Liver (tissue), 3 donors: ENCODE measurements around the gene NUDT6.

Experiments
- EGR1 ChIP-seq, 2 donors: IDR thresholded peaks; 2 replicates each; pipeline ENCODE4 v1.6.1; 2016 to 2018; ENCODE audit warnings: antibody characterized with exemption in 2 of 2, low read depth in 2 of 2
- FOXA1 ChIP-seq: IDR thresholded peaks from 2 replicates; pipeline ENCODE4 v1.6.1; 2016; ENCODE audit warnings: antibody characterized with exemption
- JUND ChIP-seq, 2 donors: IDR thresholded peaks; 2 replicates each; pipeline ENCODE4 v1.6.1; 2016; ENCODE audit warnings: antibody characterized with exemption in 2 of 2
- NR2F2 ChIP-seq: IDR thresholded peaks from 2 replicates; pipeline ENCODE4 v1.6.1; 2016; ENCODE audit warnings: antibody characterized with exemption
- SP1 ChIP-seq: IDR thresholded peaks from 2 replicates; pipeline ENCODE4 v1.6.1; 2018; ENCODE audit warnings: antibody characterized with exemption, mild to moderate bottlenecking
- TAF1 ChIP-seq: conservative IDR thresholded peaks from 2 replicates; pipeline ENCODE4 v1.6.1; 2016; ENCODE audit warnings: antibody characterized with exemption, mild to moderate bottlenecking
- YY1 ChIP-seq: IDR thresholded peaks from 2 replicates; pipeline ENCODE4 v1.6.1; 2016; ENCODE audit warnings: antibody characterized with exemption, mild to moderate bottlenecking
- TF ChIP-seq, protein P1 (sequence below): fragments of 150-350 bp; IDR thresholded peaks from 2 replicates; pipeline ENCODE4 v1.5.1; 2017; ENCODE audit warnings: improper control_type of control experiment, low read depth, low read length; ENCODE audit not compliant: missing input control
- TF ChIP-seq, protein P2 (sequence below): IDR thresholded peaks from 2 replicates; pipeline ENCODE4 v1.6.1; 2016; ENCODE audit warnings: antibody characterized with exemption, mild to moderate bottlenecking
- TF ChIP-seq, protein P3 (sequence below): IDR thresholded peaks from 2 replicates; pipeline ENCODE4 v1.6.1; 2016; ENCODE audit warnings: antibody characterized with exemption
- TF ChIP-seq, protein P4 (sequence below): IDR thresholded peaks from 2 replicates; pipeline ENCODE4 v1.6.1; 2016; ENCODE audit warnings: antibody characterized with exemption
- TF ChIP-seq, protein P5 (sequence below): IDR thresholded peaks from 2 replicates; pipeline ENCODE4 v1.6.1; 2016; ENCODE audit warnings: antibody characterized with exemption
- donor health status: healthy.
- donor health status: healthy.

DNA sequence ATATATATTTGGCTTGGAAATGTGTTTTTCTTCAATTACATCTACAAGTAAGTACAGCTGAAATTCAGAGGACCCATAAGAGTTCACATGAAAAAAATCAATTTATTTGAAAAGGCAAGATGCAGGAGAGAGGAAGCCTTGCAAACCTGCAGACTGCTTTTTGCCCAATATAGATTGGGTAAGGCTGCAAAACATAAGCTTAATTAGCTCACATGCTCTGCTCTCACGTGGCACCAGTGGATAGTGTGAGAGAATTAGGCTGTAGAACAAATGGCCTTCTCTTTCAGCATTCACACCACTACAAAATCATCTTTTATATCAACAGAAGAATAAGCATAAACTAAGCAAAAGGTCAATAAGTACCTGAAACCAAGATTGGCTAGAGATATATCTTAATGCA lies 26.1 kb downstream of the NUDT6 start:
- TF ChIP-seq, protein P1, sequence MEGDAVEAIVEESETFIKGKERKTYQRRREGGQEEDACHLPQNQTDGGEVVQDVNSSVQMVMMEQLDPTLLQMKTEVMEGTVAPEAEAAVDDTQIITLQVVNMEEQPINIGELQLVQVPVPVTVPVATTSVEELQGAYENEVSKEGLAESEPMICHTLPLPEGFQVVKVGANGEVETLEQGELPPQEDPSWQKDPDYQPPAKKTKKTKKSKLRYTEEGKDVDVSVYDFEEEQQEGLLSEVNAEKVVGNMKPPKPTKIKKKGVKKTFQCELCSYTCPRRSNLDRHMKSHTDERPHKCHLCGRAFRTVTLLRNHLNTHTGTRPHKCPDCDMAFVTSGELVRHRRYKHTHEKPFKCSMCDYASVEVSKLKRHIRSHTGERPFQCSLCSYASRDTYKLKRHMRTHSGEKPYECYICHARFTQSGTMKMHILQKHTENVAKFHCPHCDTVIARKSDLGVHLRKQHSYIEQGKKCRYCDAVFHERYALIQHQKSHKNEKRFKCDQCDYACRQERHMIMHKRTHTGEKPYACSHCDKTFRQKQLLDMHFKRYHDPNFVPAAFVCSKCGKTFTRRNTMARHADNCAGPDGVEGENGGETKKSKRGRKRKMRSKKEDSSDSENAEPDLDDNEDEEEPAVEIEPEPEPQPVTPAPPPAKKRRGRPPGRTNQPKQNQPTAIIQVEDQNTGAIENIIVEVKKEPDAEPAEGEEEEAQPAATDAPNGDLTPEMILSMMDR, result no peak
- TF ChIP-seq, protein P2, sequence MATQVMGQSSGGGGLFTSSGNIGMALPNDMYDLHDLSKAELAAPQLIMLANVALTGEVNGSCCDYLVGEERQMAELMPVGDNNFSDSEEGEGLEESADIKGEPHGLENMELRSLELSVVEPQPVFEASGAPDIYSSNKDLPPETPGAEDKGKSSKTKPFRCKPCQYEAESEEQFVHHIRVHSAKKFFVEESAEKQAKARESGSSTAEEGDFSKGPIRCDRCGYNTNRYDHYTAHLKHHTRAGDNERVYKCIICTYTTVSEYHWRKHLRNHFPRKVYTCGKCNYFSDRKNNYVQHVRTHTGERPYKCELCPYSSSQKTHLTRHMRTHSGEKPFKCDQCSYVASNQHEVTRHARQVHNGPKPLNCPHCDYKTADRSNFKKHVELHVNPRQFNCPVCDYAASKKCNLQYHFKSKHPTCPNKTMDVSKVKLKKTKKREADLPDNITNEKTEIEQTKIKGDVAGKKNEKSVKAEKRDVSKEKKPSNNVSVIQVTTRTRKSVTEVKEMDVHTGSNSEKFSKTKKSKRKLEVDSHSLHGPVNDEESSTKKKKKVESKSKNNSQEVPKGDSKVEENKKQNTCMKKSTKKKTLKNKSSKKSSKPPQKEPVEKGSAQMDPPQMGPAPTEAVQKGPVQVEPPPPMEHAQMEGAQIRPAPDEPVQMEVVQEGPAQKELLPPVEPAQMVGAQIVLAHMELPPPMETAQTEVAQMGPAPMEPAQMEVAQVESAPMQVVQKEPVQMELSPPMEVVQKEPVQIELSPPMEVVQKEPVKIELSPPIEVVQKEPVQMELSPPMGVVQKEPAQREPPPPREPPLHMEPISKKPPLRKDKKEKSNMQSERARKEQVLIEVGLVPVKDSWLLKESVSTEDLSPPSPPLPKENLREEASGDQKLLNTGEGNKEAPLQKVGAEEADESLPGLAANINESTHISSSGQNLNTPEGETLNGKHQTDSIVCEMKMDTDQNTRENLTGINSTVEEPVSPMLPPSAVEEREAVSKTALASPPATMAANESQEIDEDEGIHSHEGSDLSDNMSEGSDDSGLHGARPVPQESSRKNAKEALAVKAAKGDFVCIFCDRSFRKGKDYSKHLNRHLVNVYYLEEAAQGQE, result no peak
- TF ChIP-seq, protein P3, sequence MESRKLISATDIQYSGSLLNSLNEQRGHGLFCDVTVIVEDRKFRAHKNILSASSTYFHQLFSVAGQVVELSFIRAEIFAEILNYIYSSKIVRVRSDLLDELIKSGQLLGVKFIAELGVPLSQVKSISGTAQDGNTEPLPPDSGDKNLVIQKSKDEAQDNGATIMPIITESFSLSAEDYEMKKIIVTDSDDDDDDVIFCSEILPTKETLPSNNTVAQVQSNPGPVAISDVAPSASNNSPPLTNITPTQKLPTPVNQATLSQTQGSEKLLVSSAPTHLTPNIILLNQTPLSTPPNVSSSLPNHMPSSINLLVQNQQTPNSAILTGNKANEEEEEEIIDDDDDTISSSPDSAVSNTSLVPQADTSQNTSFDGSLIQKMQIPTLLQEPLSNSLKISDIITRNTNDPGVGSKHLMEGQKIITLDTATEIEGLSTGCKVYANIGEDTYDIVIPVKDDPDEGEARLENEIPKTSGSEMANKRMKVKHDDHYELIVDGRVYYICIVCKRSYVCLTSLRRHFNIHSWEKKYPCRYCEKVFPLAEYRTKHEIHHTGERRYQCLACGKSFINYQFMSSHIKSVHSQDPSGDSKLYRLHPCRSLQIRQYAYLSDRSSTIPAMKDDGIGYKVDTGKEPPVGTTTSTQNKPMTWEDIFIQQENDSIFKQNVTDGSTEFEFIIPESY, result no peak
- TF ChIP-seq, protein P4, sequence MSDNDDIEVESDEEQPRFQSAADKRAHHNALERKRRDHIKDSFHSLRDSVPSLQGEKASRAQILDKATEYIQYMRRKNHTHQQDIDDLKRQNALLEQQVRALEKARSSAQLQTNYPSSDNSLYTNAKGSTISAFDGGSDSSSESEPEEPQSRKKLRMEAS, result no peak
- TF ChIP-seq SP1 (no peak), NR2F2 (no peak), FOXA1 (no peak), TAF1 (no peak), EGR1 (IDR thresholded peaks at IDR 0.05; ENCODE audit: low read depth in 2 of 2) (no peak), JUND (IDR thresholded peaks at IDR 0.05) (no peak), YY1 (no peak)
- TF ChIP-seq, protein P5, sequence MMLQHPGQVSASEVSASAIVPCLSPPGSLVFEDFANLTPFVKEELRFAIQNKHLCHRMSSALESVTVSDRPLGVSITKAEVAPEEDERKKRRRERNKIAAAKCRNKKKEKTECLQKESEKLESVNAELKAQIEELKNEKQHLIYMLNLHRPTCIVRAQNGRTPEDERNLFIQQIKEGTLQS, result no peak
